ENCODE data around the gene DDN.

DNA sequence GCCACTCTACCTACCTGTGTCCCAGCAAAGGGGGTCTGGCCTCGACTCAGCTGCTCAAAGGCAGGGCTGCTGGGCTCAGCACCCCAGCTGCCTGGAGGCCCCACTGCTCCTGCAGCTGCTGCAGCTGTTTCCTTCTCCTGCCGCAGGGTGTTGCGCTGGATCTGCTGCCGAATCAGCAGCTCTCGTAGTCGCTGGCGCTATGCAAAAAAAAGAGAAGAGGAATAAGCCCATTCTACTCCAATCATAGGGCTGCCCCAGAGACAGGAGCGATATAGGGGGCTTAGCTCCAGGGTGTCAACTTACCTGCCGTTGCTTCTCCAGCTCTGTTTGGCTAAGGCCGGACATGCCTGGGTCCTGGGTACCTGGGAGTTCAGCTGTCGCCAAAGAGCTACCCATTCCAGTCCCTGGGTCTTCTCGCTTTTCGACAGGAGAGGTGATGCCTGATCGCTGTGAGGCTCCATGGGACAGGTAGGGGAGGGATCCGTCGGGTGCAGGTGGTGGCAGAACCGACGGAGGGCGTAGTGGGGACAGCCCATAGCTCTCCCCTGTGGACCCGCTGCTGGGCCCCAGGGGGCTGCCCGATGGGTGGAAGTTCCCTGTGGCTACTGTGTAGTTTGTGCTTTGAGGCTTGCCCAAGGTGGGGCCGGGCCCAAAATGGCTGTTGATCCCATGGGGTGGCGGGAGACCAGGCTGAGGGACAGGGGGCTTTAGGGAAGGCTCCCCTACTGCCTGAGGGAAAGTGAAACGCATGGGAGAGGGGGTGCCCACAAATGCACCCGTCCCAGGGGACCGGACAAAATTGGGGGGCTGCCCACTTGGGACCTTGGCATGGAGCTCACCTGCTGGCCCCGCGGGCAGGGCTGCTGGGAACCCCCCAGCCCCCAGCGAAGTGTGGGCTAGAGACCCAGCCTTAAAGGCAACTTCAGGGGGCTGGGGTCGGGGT is 40.5 kb upstream of the DDN start:
- TF ChIP-seq, protein P1, sequence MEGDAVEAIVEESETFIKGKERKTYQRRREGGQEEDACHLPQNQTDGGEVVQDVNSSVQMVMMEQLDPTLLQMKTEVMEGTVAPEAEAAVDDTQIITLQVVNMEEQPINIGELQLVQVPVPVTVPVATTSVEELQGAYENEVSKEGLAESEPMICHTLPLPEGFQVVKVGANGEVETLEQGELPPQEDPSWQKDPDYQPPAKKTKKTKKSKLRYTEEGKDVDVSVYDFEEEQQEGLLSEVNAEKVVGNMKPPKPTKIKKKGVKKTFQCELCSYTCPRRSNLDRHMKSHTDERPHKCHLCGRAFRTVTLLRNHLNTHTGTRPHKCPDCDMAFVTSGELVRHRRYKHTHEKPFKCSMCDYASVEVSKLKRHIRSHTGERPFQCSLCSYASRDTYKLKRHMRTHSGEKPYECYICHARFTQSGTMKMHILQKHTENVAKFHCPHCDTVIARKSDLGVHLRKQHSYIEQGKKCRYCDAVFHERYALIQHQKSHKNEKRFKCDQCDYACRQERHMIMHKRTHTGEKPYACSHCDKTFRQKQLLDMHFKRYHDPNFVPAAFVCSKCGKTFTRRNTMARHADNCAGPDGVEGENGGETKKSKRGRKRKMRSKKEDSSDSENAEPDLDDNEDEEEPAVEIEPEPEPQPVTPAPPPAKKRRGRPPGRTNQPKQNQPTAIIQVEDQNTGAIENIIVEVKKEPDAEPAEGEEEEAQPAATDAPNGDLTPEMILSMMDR (IDR thresholded peaks at IDR 0.05) = no peak
- TF ChIP-seq POLR2A (IDR thresholded peaks at IDR 0.05; ENCODE audit: low read depth) = no peak
